K562 (cell line): Measurements from ENCODE around the gene ZNF652. TPM values are rescaled to one million over a fixed set of nuclear protein-coding genes. Genes with fewer than 3 reads are reported as not detected.

Experiments
- ATAC-seq: fragments of 200-7000 bp; cut with Tn5 transposase; 3 replicates; pipeline ENCODE4 v1.9.1; 2020; ENCODE audit warnings: moderate library complexity
- BruUV-seq: library from RNA; stranded (reverse); fragments of 400-500 nt; replicated peaks from 2 replicates; lab custom pipeline; 2021; lab: Mats Ljungman, UMichigan
- CTCF ChIA-PET: fragments of 300-600 bp; formaldehyde crosslinking; extraction: SDS; loops from one replicate; lab custom pipeline; 2021; ENCODE audit warnings: low intra/inter-chr PET ratio; lab: Yijun Ruan, JAX
- POLR2A ChIA-PET: fragments of 300-600, 350-650 bp; sonication (Branson Sonifier 250); formaldehyde crosslinking; extraction: SDS; loops from one replicate; lab custom pipeline; 2021; ENCODE audit warnings: antibody characterized with exemption, inconsistent platforms; lab: Yijun Ruan, JAX
- DNase-seq, 4 experiments: peaks; one replicate each; pipeline versions ENCODE4 v3.0.0 to v3.0.0-alpha.2; 2011 to 2018; ENCODE audit warnings: low spot score in 3 of 4, mixed read lengths in 3 of 4; ENCODE audit errors: extremely low read depth in 1 of 4
- FAIRE-seq: peaks from 2 replicates; lab custom pipeline; 2011; peaks lifted over from hg19 to GRCh38; lab: Jason Lieb, UNC
- H2AFZ ChIP-seq: 2 replicates; pipeline ENCODE4 v1.6.0; 2011; ENCODE audit warnings: low read depth, low read length, control low read depth, inconsistent platforms
- H3K27ac ChIP-seq: fragments of 200-600 bp; 3 replicates; pipeline ENCODE4 v1.8.0; 2011; ENCODE audit warnings: low read depth, mild to moderate bottlenecking, control low read depth, inconsistent platforms, low read length, moderate library complexity, mixed read lengths; ENCODE audit errors: extremely low read depth
- H3K27me3 ChIP-seq, 2 experiments: fragments of 300-600 bp in 1 of 2; 2 replicates in 1 of 2; 3 replicates in 1 of 2; pipeline versions ENCODE4 v1.6.0 to v1.8.0; 2011; ENCODE audit warnings: inconsistent platforms in 2 of 2, low read length in 2 of 2, mild to moderate bottlenecking in 1 of 2, mixed read lengths in 1 of 2, moderate library complexity in 1 of 2; ENCODE audit not compliant: control insufficient read depth in 2 of 2, insufficient read depth in 2 of 2
- H3K36me3 ChIP-seq: fragments of 300-600 bp; 3 replicates; pipeline ENCODE4 v1.8.0; 2011; ENCODE audit warnings: mild to moderate bottlenecking, low read length, inconsistent platforms; ENCODE audit not compliant: control insufficient read depth, insufficient read depth
- H3K4me1 ChIP-seq, 2 experiments: fragments of 200-600 bp in 1 of 2; replicated peaks in 1 of 2; 2 replicates in 1 of 2; 3 replicates in 1 of 2; pipeline versions ENCODE4 v1.5.1 to v1.8.0; 2011; ENCODE audit warnings: inconsistent platforms in 2 of 2, low read length in 2 of 2, mild to moderate bottlenecking in 1 of 2, mixed read lengths in 1 of 2, moderate library complexity in 1 of 2; ENCODE audit not compliant: control insufficient read depth in 2 of 2, insufficient read depth in 2 of 2
- H3K4me2 ChIP-seq: 2 replicates; pipeline ENCODE4 v1.6.1; 2011; ENCODE audit warnings: low read length, control low read depth, inconsistent platforms, mixed read lengths; ENCODE audit not compliant: insufficient read depth
- H3K4me3 ChIP-seq: fragments of 200-600 bp; sonication (generic), shearing (Covaris generic); 2 replicates; pipeline ENCODE4 v1.5.1; 2016; ENCODE audit warnings: control low read depth, inconsistent platforms
- H3K79me2 ChIP-seq: fragments of 200-600 bp; 3 replicates; pipeline ENCODE4 v1.8.0; 2011; ENCODE audit warnings: low read length, inconsistent platforms; ENCODE audit not compliant: control insufficient read depth, insufficient read depth
- H3K9ac ChIP-seq, 2 experiments: 2 replicates each; pipeline versions ENCODE4 v1.6.0 to v1.6.1; 2011; ENCODE audit warnings: low read depth in 2 of 2, low read length in 2 of 2, control low read depth in 1 of 2, inconsistent platforms in 1 of 2, mild to moderate bottlenecking in 1 of 2, mixed read lengths in 1 of 2; ENCODE audit not compliant: insufficient read depth in 1 of 2
- H3K9me1 ChIP-seq: one replicate; pipeline ENCODE4 v1.6.0; 2011; ENCODE audit warnings: inconsistent platforms, mild to moderate bottlenecking, low read length, moderate library complexity; ENCODE audit not compliant: control insufficient read depth, insufficient read depth
- H3K9me3 ChIP-seq: replicated peaks from 2 replicates; pipeline ENCODE4 v1.5.1; 2011; ENCODE audit warnings: low read depth, low read length, inconsistent platforms; ENCODE audit not compliant: control insufficient read depth, insufficient read depth
- H4K20me1 ChIP-seq: replicated peaks from 2 replicates; pipeline ENCODE4 v1.6.1; 2011; ENCODE audit warnings: low read length, inconsistent platforms, mixed read lengths; ENCODE audit not compliant: control insufficient read depth, insufficient read depth
- CBX3 ChIP-seq, 2 experiments: IDR thresholded peaks; 1 replicate in 1 of 2; 2 replicates in 1 of 2; pipeline ENCODE4 v1.6.1; 2012; ENCODE audit warnings: inconsistent platforms in 2 of 2, low read length in 2 of 2, borderline replicate concordance in 1 of 2, control low read depth in 1 of 2
- CBX8 ChIP-seq: fragments of 200-600 bp; sonication (generic); IDR thresholded peaks from 2 replicates; pipeline ENCODE4 v1.6.1; 2012; ENCODE audit warnings: borderline replicate concordance, mixed run types, low read depth, mild to moderate bottlenecking, moderate library complexity, mixed read lengths, low read length, control low read depth, inconsistent platforms; ENCODE audit not compliant: poor library complexity, severe bottlenecking; ENCODE audit errors: extremely low read depth
- CREBBP ChIP-seq: IDR thresholded peaks from one replicate; pipeline ENCODE4 v1.6.1; 2012; ENCODE audit warnings: low read depth, mild to moderate bottlenecking, control low read depth, inconsistent platforms, low read length
- ETV5 ChIP-seq: sonication (generic); formaldehyde crosslinking; IDR thresholded peaks from 2 replicates; pipeline ENCODE4 v1.4.0; 2020; ENCODE audit warnings: low read depth, mild to moderate bottlenecking, missing genetic modification reagents
- GATA2 ChIP-seq: sonication (generic); formaldehyde crosslinking; IDR thresholded peaks from 2 replicates; pipeline ENCODE4 v1.4.0; 2020; ENCODE audit warnings: mild to moderate bottlenecking, missing genetic modification reagents
- RBM39 ChIP-seq: fragments of 200-400 bp; formaldehyde crosslinking; optimal IDR thresholded peaks from 2 replicates; pipeline ENCODE3; 2018; ENCODE audit warnings: low read depth, low read length
- SMARCB1 ChIP-seq: IDR thresholded peaks from 2 replicates; pipeline ENCODE4 v1.6.1; 2011; ENCODE audit warnings: improper control_type of control experiment, low read depth; ENCODE audit not compliant: insufficient read length
- ZBTB8A ChIP-seq: fragments of 450-650 bp; IDR thresholded peaks from 2 replicates; pipeline ENCODE4 v1.6.1; 2018; ENCODE audit warnings: mild to moderate bottlenecking, moderate library complexity; ENCODE audit not compliant: partially characterized antibody
- ZFP30 ChIP-seq: fragments of 250-450 bp; sonication (Bioruptor Pico); IDR thresholded peaks from 2 replicates; pipeline ENCODE4 v1.8.0; 2022; ENCODE audit warnings: moderate library complexity, mild to moderate bottlenecking, inconsistent platforms, borderline replicate concordance
- ZNF695 ChIP-seq: fragments of 450-650 bp; formaldehyde crosslinking; IDR thresholded peaks from 2 replicates; pipeline ENCODE4 v1.4.0; 2020; ENCODE audit warnings: mild to moderate bottlenecking, moderate library complexity
- ZNF75A ChIP-seq: fragments of 450-650 bp; formaldehyde crosslinking; IDR thresholded peaks from 2 replicates; pipeline ENCODE4 v1.4.0; 2020; ENCODE audit warnings: mild to moderate bottlenecking
- WGBS: fragments of 100-300 bp; shearing (Covaris generic); methylation state at CpG from one replicate; pipeline ENCODE4 v1.1.6; 2016; ENCODE audit warnings: low coverage, mixed read lengths; ENCODE audit not compliant: insufficient coverage; ENCODE audit errors: missing lambda C conversion rate; 5-methylcytosine and 5-hydroxymethylcytosine counted together
- in situ Hi-C: fragments of 300-500 bp; cut with MboI; formaldehyde crosslinking; loops from 4 replicates; pipeline ENCODE4 v1.15.0; 2018; ENCODE audit warnings: inconsistent platforms, mixed read lengths
- intact Hi-C: fragments of 100-400 bp; cut with micrococcal nuclease; formaldehyde crosslinking; loops from 2 replicates; pipeline ENCODE4 v1.14.2; 2022
- polyA plus RNA-seq, 8 experiments: library from polyadenylated mRNA; depleted of rRNA in 4 of 8; stranded (reverse) in 5 of 8; unstranded in 3 of 8; fragments of >200 nt; fragmentation: Nextera tagmentation in 2 of 8; fragmentation: Illumina TruSeq in 1 of 8; extraction: Ambion mirVana in 2 of 8; extraction: Trizol in 1 of 8; gene quantifications; 2 replicates each; pipeline versions ENCODE4 v1.2.1 to v1.2.3, GENCODE V29; 2011 to 2014; ENCODE audit warnings: inconsistent platforms in 1 of 8, missing spikeins in 1 of 8
- total RNA-seq, 7 experiments: library from RNA; depleted of rRNA in 6 of 7; stranded (reverse); fragments of >200 nt in 6 of 7; fragmentation: Illumina TruSeq in 2 of 7; extraction: Trizol in 2 of 7; gene quantifications; 2 replicates each; pipeline versions ENCODE4 v1.2.1 to v1.2.3, GENCODE V29; 2011 to 2021; ENCODE audit warnings: low replicate concordance in 1 of 7
- TF ChIP-seq, protein P1 (sequence below): sonication (generic); formaldehyde crosslinking; IDR thresholded peaks from 2 replicates; pipeline ENCODE4 v1.8.0; 2022; ENCODE audit warnings: missing genetic modification reagents, mild to moderate bottlenecking, moderate library complexity, borderline replicate concordance
- TF ChIP-seq, protein P2 (sequence below): fragments of 250-450 bp; sonication (Bioruptor Pico); IDR thresholded peaks from 2 replicates; pipeline ENCODE4 v1.4.0; 2020; ENCODE audit warnings: mild to moderate bottlenecking, moderate library complexity

Gene ZNF652
- total and polyA plus RNA-seq, 9 of the 15 experiments (the other 6 are each of a cell fraction or from before 2014, with no cell fraction given), result 5.1 to 15.5 (median 7.8) TPM

DNA sequence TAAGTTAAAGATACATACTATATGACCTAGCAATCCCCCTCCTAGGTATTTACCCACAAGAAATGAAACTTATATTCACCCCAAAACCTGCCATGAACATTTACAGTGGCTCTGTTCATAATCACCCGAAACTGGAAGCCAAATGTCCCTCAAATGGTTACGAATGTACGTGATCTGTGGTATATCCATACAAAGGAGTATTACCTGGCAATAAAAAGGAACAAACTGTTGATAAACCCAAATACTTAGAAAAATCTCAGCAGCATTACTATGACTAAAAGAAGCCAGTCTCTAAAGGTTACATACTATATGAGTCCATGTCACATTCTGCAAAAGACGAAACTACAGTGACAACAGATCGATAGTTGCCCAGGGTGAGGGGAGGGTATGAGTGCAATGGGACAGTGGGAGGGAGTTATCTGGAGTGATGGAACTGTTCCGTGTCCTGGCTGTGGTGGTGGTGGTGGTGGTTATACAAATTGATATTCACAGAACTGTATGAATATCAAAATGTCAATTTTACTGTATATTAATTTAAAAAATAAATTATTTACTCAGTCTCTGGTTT is 9.4 kb downstream of the ZNF652 start:
- Histone ChIP-seq H3K4me3 (no peak overlapping the region), H3K27me3 (no peaks in the 10 kb centered on the region)
- no peak for TF ChIP-seq ETV5 (CRISPR knock-in tag)
- TF ChIP-seq RBM39, result no peak
- no peak for TF ChIP-seq ZNF75A (CRISPR knock-in tag)
- no peak for TF ChIP-seq ZBTB8A
- TF ChIP-seq SMARCB1, result no peak
- TF ChIP-seq CREBBP, result no peak
- no peak for TF ChIP-seq CBX3 (IDR thresholded peaks at IDR 0.05; ENCODE audit: borderline replicate concordance in 1 of 2, low read length in 2 of 2)
- no peak for TF ChIP-seq ZFP30 (CRISPR knock-in tag)
- TF ChIP-seq CBX8, result no peak
- TF ChIP-seq, protein P1, sequence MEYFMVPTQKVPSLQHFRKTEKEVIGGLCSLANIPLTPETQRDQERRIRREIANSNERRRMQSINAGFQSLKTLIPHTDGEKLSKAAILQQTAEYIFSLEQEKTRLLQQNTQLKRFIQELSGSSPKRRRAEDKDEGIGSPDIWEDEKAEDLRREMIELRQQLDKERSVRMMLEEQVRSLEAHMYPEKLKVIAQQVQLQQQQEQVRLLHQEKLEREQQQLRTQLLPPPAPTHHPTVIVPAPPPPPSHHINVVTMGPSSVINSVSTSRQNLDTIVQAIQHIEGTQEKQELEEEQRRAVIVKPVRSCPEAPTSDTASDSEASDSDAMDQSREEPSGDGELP (CRISPR knock-in tag), result no peak
- no peak for TF ChIP-seq ZNF695 (CRISPR knock-in tag)
- TF ChIP-seq GATA2, result no peak
- TF ChIP-seq, protein P2, sequence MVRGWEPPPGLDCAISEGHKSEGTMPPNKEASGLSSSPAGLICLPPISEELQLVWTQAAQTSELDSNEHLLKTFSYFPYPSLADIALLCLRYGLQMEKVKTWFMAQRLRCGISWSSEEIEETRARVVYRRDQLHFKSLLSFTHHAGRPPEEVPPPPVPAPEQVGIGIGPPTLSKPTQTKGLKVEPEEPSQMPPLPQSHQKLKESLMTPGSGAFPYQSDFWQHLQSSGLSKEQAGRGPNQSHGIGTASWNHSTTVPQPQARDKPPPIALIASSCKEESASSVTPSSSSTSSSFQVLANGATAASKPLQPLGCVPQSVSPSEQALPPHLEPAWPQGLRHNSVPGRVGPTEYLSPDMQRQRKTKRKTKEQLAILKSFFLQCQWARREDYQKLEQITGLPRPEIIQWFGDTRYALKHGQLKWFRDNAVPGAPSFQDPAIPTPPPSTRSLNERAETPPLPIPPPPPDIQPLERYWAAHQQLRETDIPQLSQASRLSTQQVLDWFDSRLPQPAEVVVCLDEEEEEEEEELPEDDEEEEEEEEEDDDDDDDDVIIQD (CRISPR knock-in tag), result no peak
- TF ChIP-seq, all 486 proteins: peak for 0
- ChIA-PET CTCF (interaction anchor here (0.6 kb wide), 1 partner anchor 27 kb away, joined by 4 read pairs; no protein-coding TSS in a partner anchor), POLR2A (interaction anchor here (0.9 to 1.4 kb wide), 4 partner anchors 8 to 16 kb away, joined by 4 to 6 read pairs (median 6); no protein-coding TSS in a partner anchor)
- H3K27ac ChIP-seq, result no peak overlapping the region
- no peaks in the 10 kb centered on the region for H3K4me1 ChIP-seq
- no TSS peak for BruUV-seq
- FAIRE-seq (no peak), DNase-seq (no peak), ATAC-seq (no peak)
- intact Hi-C loops, result no loop called here
- H3K9me1 ChIP-seq, result no peaks in the 10 kb centered on the region
- H3K36me3 ChIP-seq, result peaks cover 5% of the 10 kb centered on the region; the same call in 1 of the 3 replicates
- peaks cover 29% of the 10 kb centered on the region for H3K79me2 ChIP-seq
- no peak overlapping the region for H3K9ac ChIP-seq
- in situ Hi-C loops, result no loop called here
- H3K9me3 ChIP-seq, result no peaks in the 10 kb centered on the region; the same call in 1 of the 2 replicates
- H2AFZ ChIP-seq, result no peak overlapping the region
- no peaks in the 10 kb centered on the region for H4K20me1 ChIP-seq
- WGBS, result 86% methylated on average over 6 of the region's 6 CpGs
- no peak overlapping the region for H3K4me2 ChIP-seq
